ENCODE results near the gene MLLT3.

The MLLT3 gene

GRCh38 chr9:20569525-20569924, 52.8 kb downstream of the MLLT3 start:
- no peak overlapping the region for H2AFZ ChIP-seq (ENCODE audit: low read depth, low read length)
- DNase-seq: no peak
- peaks cover 75% of the 10 kb centered on the region for H3K79me2 ChIP-seq (ENCODE audit: insufficient read depth, low read length)
- no peaks in the 10 kb centered on the region for H3K4me1 ChIP-seq (ENCODE audit: insufficient read depth, low read length)
- TF ChIP-seq, protein P1, sequence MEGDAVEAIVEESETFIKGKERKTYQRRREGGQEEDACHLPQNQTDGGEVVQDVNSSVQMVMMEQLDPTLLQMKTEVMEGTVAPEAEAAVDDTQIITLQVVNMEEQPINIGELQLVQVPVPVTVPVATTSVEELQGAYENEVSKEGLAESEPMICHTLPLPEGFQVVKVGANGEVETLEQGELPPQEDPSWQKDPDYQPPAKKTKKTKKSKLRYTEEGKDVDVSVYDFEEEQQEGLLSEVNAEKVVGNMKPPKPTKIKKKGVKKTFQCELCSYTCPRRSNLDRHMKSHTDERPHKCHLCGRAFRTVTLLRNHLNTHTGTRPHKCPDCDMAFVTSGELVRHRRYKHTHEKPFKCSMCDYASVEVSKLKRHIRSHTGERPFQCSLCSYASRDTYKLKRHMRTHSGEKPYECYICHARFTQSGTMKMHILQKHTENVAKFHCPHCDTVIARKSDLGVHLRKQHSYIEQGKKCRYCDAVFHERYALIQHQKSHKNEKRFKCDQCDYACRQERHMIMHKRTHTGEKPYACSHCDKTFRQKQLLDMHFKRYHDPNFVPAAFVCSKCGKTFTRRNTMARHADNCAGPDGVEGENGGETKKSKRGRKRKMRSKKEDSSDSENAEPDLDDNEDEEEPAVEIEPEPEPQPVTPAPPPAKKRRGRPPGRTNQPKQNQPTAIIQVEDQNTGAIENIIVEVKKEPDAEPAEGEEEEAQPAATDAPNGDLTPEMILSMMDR (IDR thresholded peaks at IDR 0.05; ENCODE audit: borderline replicate concordance, extremely low read depth, low read length, poor library complexity, severe bottlenecking): no peak
- TF ChIP-seq EZH2 (IDR thresholded peaks at IDR 0.05; ENCODE audit: borderline replicate concordance, low read depth, low read length, severe bottlenecking): no peak
- no peaks in the 10 kb centered on the region for H3K36me3 ChIP-seq (ENCODE audit: insufficient read depth, low read length)
- H3K9me3 ChIP-seq (ENCODE audit: insufficient read depth, low read length, severe bottlenecking): no peaks in the 10 kb centered on the region
- H3K9ac ChIP-seq (ENCODE audit: low read depth, low read length): no peak overlapping the region
- no peak overlapping the region for H3K27ac ChIP-seq (ENCODE audit: low read length)
- H4K20me1 ChIP-seq (ENCODE audit: insufficient read depth, low read length): peaks cover 6% of the 10 kb centered on the region; the same call in 1 of the 2 replicates
- H3K4me3 ChIP-seq (ENCODE audit: low read depth in 1 of 2, low read length in 2 of 2): no peak overlapping the region
- no peak for ATAC-seq (ENCODE audit: insufficient read depth, low read depth)
- H3K4me2 ChIP-seq (ENCODE audit: insufficient read depth, low read length): no peak overlapping the region
- H3K27me3 ChIP-seq (ENCODE audit: insufficient read depth, low read length, poor library complexity): no peaks in the 10 kb centered on the region

- H3K4me3 ChIP-seq (ENCODE audit: low read depth in 1 of 2, low read length in 2 of 2): no peak overlapping the region
- H3K27me3 ChIP-seq (ENCODE audit: insufficient read depth, low read length, poor library complexity): no peaks in the 10 kb centered on the region
- DNase-seq: no peak
- peaks cover 86% of the 10 kb centered on the region for H3K79me2 ChIP-seq (ENCODE audit: insufficient read depth, low read length)
- ATAC-seq (ENCODE audit: insufficient read depth, low read depth): no peak
- peaks cover 6% of the 10 kb centered on the region; the same call in 1 of the 2 replicates for H4K20me1 ChIP-seq (ENCODE audit: insufficient read depth, low read length)
- TF ChIP-seq, protein P1 (IDR thresholded peaks at IDR 0.05; ENCODE audit: borderline replicate concordance, extremely low read depth, low read length, poor library complexity, severe bottlenecking): no peak
- no peak for TF ChIP-seq EZH2 (IDR thresholded peaks at IDR 0.05; ENCODE audit: borderline replicate concordance, low read depth, low read length, severe bottlenecking)
- H3K9ac ChIP-seq (ENCODE audit: low read depth, low read length): no peak overlapping the region
- no peaks in the 10 kb centered on the region for H3K36me3 ChIP-seq (ENCODE audit: insufficient read depth, low read length)
- H3K9me3 ChIP-seq (ENCODE audit: insufficient read depth, low read length, severe bottlenecking): no peaks in the 10 kb centered on the region
- no peaks in the 10 kb centered on the region for H3K4me1 ChIP-seq (ENCODE audit: insufficient read depth, low read length)
- no peak overlapping the region for H3K4me2 ChIP-seq (ENCODE audit: insufficient read depth, low read length)
- H3K27ac ChIP-seq (ENCODE audit: low read length): no peak overlapping the region
- H2AFZ ChIP-seq (ENCODE audit: low read depth, low read length): no peak overlapping the region
These were observed 53.9 kb downstream of the MLLT3 start for GRCh38 chr9:20568400-20568799.

DNA sequence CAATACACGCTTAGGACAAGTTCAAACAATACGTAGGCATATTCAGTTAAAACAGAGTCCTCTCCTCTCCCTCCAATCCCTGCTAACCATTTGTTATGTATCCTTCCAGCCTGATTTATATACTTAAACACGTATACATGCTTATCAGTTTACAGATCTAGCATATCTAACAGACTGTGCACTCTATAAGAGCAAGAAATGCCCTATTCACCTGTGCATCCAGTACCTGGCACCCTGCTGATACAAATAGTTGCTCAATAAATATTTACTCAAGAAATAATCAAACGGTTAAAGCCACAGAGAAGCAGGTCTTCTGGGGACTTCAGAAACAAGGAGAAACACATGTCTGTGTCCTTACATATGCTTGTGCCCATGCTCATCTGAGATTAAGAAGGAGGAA, 55.9 kb downstream of the MLLT3 start:
- Histone ChIP-seq H4K20me1 (ENCODE audit: insufficient read depth, low read length) (peaks cover 12% of the 10 kb centered on the region; the same call in 1 of the 2 replicates), H3K27me3 (ENCODE audit: insufficient read depth, low read length, poor library complexity) (no peaks in the 10 kb centered on the region), H3K9me3 (ENCODE audit: insufficient read depth, low read length, severe bottlenecking) (no peaks in the 10 kb centered on the region), H3K36me3 (ENCODE audit: insufficient read depth, low read length) (no peaks in the 10 kb centered on the region), H3K4me2 (ENCODE audit: insufficient read depth, low read length) (no peak overlapping the region), H3K79me2 (ENCODE audit: insufficient read depth, low read length) (peaks cover 90% of the 10 kb centered on the region), H3K27ac (ENCODE audit: low read length) (no peak overlapping the region), H3K4me3 (ENCODE audit: low read depth in 1 of 2, low read length in 2 of 2) (no peak overlapping the region), H2AFZ (ENCODE audit: low read depth, low read length) (no peak overlapping the region), H3K4me1 (ENCODE audit: insufficient read depth, low read length) (no peaks in the 10 kb centered on the region), H3K9ac (ENCODE audit: low read depth, low read length) (no peak overlapping the region)
- no peak for ATAC-seq (ENCODE audit: insufficient read depth, low read depth)
- TF ChIP-seq, protein P1 (IDR thresholded peaks at IDR 0.05; ENCODE audit: borderline replicate concordance, extremely low read depth, low read length, poor library complexity, severe bottlenecking): no peak
- no peak for TF ChIP-seq EZH2 (IDR thresholded peaks at IDR 0.05; ENCODE audit: borderline replicate concordance, low read depth, low read length, severe bottlenecking)
- DNase-seq: no peak

- no peak overlapping the region for H3K4me2 ChIP-seq (ENCODE audit: insufficient read depth, low read length)
- no peak overlapping the region for H3K27ac ChIP-seq (ENCODE audit: low read length)
- H3K9ac ChIP-seq (ENCODE audit: low read depth, low read length): no peak overlapping the region
- no peak for DNase-seq
- H4K20me1 ChIP-seq (ENCODE audit: insufficient read depth, low read length): peaks cover 12% of the 10 kb centered on the region; the same call in 1 of the 2 replicates
- H3K4me3 ChIP-seq (ENCODE audit: low read depth in 1 of 2, low read length in 2 of 2): no peak overlapping the region
- no peaks in the 10 kb centered on the region for H3K27me3 ChIP-seq (ENCODE audit: insufficient read depth, low read length, poor library complexity)
- TF ChIP-seq, protein P1 (IDR thresholded peaks at IDR 0.05; ENCODE audit: borderline replicate concordance, extremely low read depth, low read length, poor library complexity, severe bottlenecking): no peak
- no peaks in the 10 kb centered on the region for H3K36me3 ChIP-seq (ENCODE audit: insufficient read depth, low read length)
- peaks cover 92% of the 10 kb centered on the region for H3K79me2 ChIP-seq (ENCODE audit: insufficient read depth, low read length)
- no peak for ATAC-seq (ENCODE audit: insufficient read depth, low read depth)
- H3K4me1 ChIP-seq (ENCODE audit: insufficient read depth, low read length): no peaks in the 10 kb centered on the region
- no peak overlapping the region for H2AFZ ChIP-seq (ENCODE audit: low read depth, low read length)
- no peaks in the 10 kb centered on the region for H3K9me3 ChIP-seq (ENCODE audit: insufficient read depth, low read length, severe bottlenecking)
These were observed 57.6 kb downstream of the MLLT3 start for GRCh38 chr9:20564650-20565049.

Measured in DND-41 (cell line).